SK-N-SH (cell line): Measurements from ENCODE around the gene SLC25A21. TPM values are rescaled to one million over a fixed set of nuclear protein-coding genes. Genes with fewer than 3 reads are reported as not detected.

ENCODE experiments used
- CTCF ChIA-PET: fragments of 300-600, 350-600 bp; formaldehyde crosslinking; extraction: SDS; loops from one replicate; lab custom pipeline; 2021; lab: Yijun Ruan, JAX
- POLR2A ChIA-PET: fragments of 350-600 bp; sonication (Branson Sonifier 250); formaldehyde crosslinking; extraction: SDS; loops from one replicate; lab custom pipeline; 2020; ENCODE audit warnings: antibody characterized with exemption, inconsistent platforms; lab: Yijun Ruan, JAX
- DNase-seq: peaks from one replicate; pipeline ENCODE4 v3.0.0; 2012
- H2AFZ ChIP-seq: fragments of 200-600 bp; sonication (generic); 2 replicates; pipeline ENCODE4 v1.8.1; 2016; ENCODE audit warnings: antibody characterized with exemption, mild to moderate bottlenecking, low read depth
- H3F3A ChIP-seq: fragments of 200-600 bp; sonication (generic); replicated peaks from 2 replicates; pipeline ENCODE3; 2016; ENCODE audit warnings: antibody characterized with exemption, mild to moderate bottlenecking; ENCODE audit not compliant: insufficient read depth
- H3K27ac ChIP-seq, 2 experiments: fragments of 200-500 bp in 1 of 2; fragments of 200-600 bp in 1 of 2; sonication (Bioruptor generic) in 1 of 2; sonication (generic), shearing (Covaris generic) in 1 of 2; 2 replicates each; pipeline versions ENCODE4 v1.5.1 to v1.6.1; 2014 to 2016; ENCODE audit warnings: low read depth in 2 of 2, inconsistent platforms in 1 of 2, low read length in 1 of 2, mild to moderate bottlenecking in 1 of 2, mixed read lengths in 1 of 2
- H3K27me3 ChIP-seq: fragments of 200-600 bp; sonication (generic), shearing (Covaris generic); 2 replicates; pipeline ENCODE4 v1.6.1; 2016; ENCODE audit warnings: mixed run types; ENCODE audit not compliant: insufficient read depth
- H3K36me3 ChIP-seq, 2 experiments: fragments of 200-500 bp in 1 of 2; fragments of 200-600 bp in 1 of 2; sonication (Bioruptor generic) in 1 of 2; sonication (generic) in 1 of 2; replicated peaks in 1 of 2; 2 replicates each; pipeline versions ENCODE3 to v1.5.1; 2014 to 2016; ENCODE audit warnings: low read length in 1 of 2, mild to moderate bottlenecking in 1 of 2; ENCODE audit not compliant: insufficient read depth in 2 of 2, control insufficient read depth in 1 of 2
- H3K4me1 ChIP-seq, 2 experiments: fragments of 200-500 bp in 1 of 2; fragments of 200-600 bp in 1 of 2; sonication (Bioruptor generic) in 1 of 2; sonication (generic), shearing (Covaris generic) in 1 of 2; 2 replicates each; pipeline versions ENCODE4 v1.5.1 to v1.6.1; 2014 to 2016; ENCODE audit warnings: low read depth in 1 of 2, low read length in 1 of 2, mixed run types in 1 of 2; ENCODE audit not compliant: insufficient read depth in 2 of 2, control insufficient read depth in 1 of 2
- H3K4me2 ChIP-seq: fragments of 200-600 bp; sonication (generic), shearing (Covaris generic); 2 replicates; pipeline ENCODE4 v1.6.1; 2017; ENCODE audit warnings: mixed run types
- H3K4me3 ChIP-seq, 2 experiments: fragments of 200-500 bp in 1 of 2; fragments of 200-600 bp in 1 of 2; sonication (Bioruptor generic) in 1 of 2; sonication (generic), shearing (Covaris generic) in 1 of 2; 2 replicates each; pipeline versions ENCODE4 v1.5.1 to v1.8.1; 2014 to 2016; ENCODE audit warnings: low read depth in 2 of 2, inconsistent platforms in 1 of 2, low read length in 1 of 2, mild to moderate bottlenecking in 1 of 2, mixed read lengths in 1 of 2, moderate library complexity in 1 of 2
- H3K79me2 ChIP-seq: fragments of 200-600 bp; sonication (generic); 2 replicates; pipeline ENCODE4 v1.8.1; 2017; ENCODE audit warnings: mild to moderate bottlenecking; ENCODE audit not compliant: insufficient read depth
- H3K9ac ChIP-seq: fragments of 200-600 bp; sonication (generic); 2 replicates; pipeline ENCODE4 v1.6.1; 2017; ENCODE audit warnings: mixed run types
- H3K9me2 ChIP-seq: fragments of 200-600 bp; sonication (generic); 2 replicates; pipeline ENCODE4 v1.6.1; 2017; ENCODE audit warnings: mixed run types
- H3K9me3 ChIP-seq: fragments of 200-600 bp; sonication (generic); 2 replicates; pipeline ENCODE4 v1.6.1; 2017; ENCODE audit warnings: mixed run types, mild to moderate bottlenecking, moderate library complexity
- H4K20me1 ChIP-seq: fragments of 200-600 bp; sonication (generic); 2 replicates; pipeline ENCODE4 v1.6.1; 2017; ENCODE audit warnings: mild to moderate bottlenecking, mixed run types; ENCODE audit not compliant: insufficient read depth
- CTCF ChIP-seq: fragments of 200-600 bp; sonication (generic); IDR thresholded peaks from 2 replicates; pipeline ENCODE4 v1.6.1; 2017; ENCODE audit warnings: antibody characterized with exemption, mild to moderate bottlenecking, moderate library complexity
- EP300 ChIP-seq, 2 experiments: IDR thresholded peaks; 2 replicates each; pipeline versions ENCODE4 v1.4.0 to v1.6.1; 2012; ENCODE audit warnings: borderline replicate concordance in 1 of 2, low read depth in 1 of 2, low read length in 1 of 2
- FOXM1 ChIP-seq: IDR thresholded peaks from 2 replicates; pipeline ENCODE4 v1.4.0; 2012; ENCODE audit warnings: low read depth, mild to moderate bottlenecking
- GATA2 ChIP-seq: sonication (generic); formaldehyde crosslinking; IDR thresholded peaks from 2 replicates; pipeline ENCODE4 v1.5.0; 2020; ENCODE audit warnings: mild to moderate bottlenecking, missing genetic modification reagents
- JUND ChIP-seq: IDR thresholded peaks from 2 replicates; pipeline ENCODE4 v1.4.0; 2012
- MAX ChIP-seq: IDR thresholded peaks from 2 replicates; pipeline ENCODE4 v1.4.0; 2012; ENCODE audit warnings: low read depth
- MEF2A ChIP-seq: IDR thresholded peaks from 2 replicates; pipeline ENCODE4 v1.4.0; 2012; ENCODE audit warnings: low read depth, borderline replicate concordance
- MXI1 ChIP-seq: IDR thresholded peaks from 2 replicates; pipeline ENCODE4 v1.6.1; 2012; ENCODE audit warnings: mild to moderate bottlenecking, low read depth, low read length, improper control_type of control experiment
- NFIC ChIP-seq: IDR thresholded peaks from 2 replicates; pipeline ENCODE4 v1.4.0; 2012; ENCODE audit warnings: borderline replicate concordance
- NRF1 ChIP-seq: IDR thresholded peaks from 2 replicates; pipeline ENCODE4 v1.6.1; 2012; ENCODE audit warnings: low read depth, mild to moderate bottlenecking, low read length
- PBX3 ChIP-seq: IDR thresholded peaks from 2 replicates; pipeline ENCODE4; 2012
- RCOR1 ChIP-seq: fragments of 150-350 bp; IDR thresholded peaks from 2 replicates; pipeline ENCODE4 v1.6.1; 2017; ENCODE audit warnings: antibody characterized with exemption, low read length
- REST ChIP-seq: IDR thresholded peaks from 2 replicates; pipeline ENCODE4 v1.6.1; 2012; ENCODE audit warnings: mild to moderate bottlenecking, low read depth, low read length, moderate library complexity
- RFX5 ChIP-seq: IDR thresholded peaks from 2 replicates; pipeline ENCODE4 v1.6.1; 2012; ENCODE audit warnings: mild to moderate bottlenecking, improper control_type of control experiment, low read length
- SMC3 ChIP-seq: IDR thresholded peaks from 2 replicates; pipeline ENCODE4 v1.6.1; 2012; ENCODE audit warnings: low read depth, low read length, improper control_type of control experiment
- TAF1 ChIP-seq: IDR thresholded peaks from 2 replicates; pipeline ENCODE4 v1.6.1; 2012; ENCODE audit warnings: low read depth, mild to moderate bottlenecking, low read length, moderate library complexity, borderline replicate concordance
- TCF12 ChIP-seq: IDR thresholded peaks from 2 replicates; pipeline ENCODE4 v1.4.0; 2012
- USF2 ChIP-seq: fragments of 150-350 bp; IDR thresholded peaks from 2 replicates; pipeline ENCODE4 v1.6.1; 2017; ENCODE audit warnings: antibody characterized with exemption, low read length, low read depth, borderline replicate concordance
- YY1 ChIP-seq: IDR thresholded peaks from 2 replicates; pipeline ENCODE4 v1.4.0; 2012; ENCODE audit warnings: low read depth, mild to moderate bottlenecking
- WGBS: methylation state at CpG from one replicate; pipeline ENCODE4 v1.1.6; 2017; ENCODE audit warnings: low lambda C conversion rate; 5-methylcytosine and 5-hydroxymethylcytosine counted together
- polyA plus RNA-seq, 3 experiments: library from polyadenylated mRNA; depleted of rRNA; stranded (reverse); fragments of >200 nt; gene quantifications; 2 replicates each; pipeline ENCODE4 v1.2.3, GENCODE V29; 2012

Gene SLC25A21
- polyA plus RNA-seq, 1 of the 3 experiments (the other 2 are of a cell fraction): not detected

- CTCF ChIA-PET: no interaction called here
- DNase-seq: no peak
- Histone ChIP-seq H3K9ac (no peak overlapping the region), H3K79me2 (no peaks in the 10 kb centered on the region), H3K27ac (no peak overlapping the region), H3K9me2 (no peaks in the 10 kb centered on the region), H3K9me3 (no peaks in the 10 kb centered on the region), H3K4me2 (no peak overlapping the region), H2AFZ (no peak overlapping the region), H3K4me3 (no peak overlapping the region), H3K36me3 (no peaks in the 10 kb centered on the region), H4K20me1 (no peaks in the 10 kb centered on the region), H3K4me1 (no peaks in the 10 kb centered on the region; a peak in 1 of 4 replicates), H3K27me3 (no peaks in the 10 kb centered on the region), H3F3A (no peaks in the 10 kb centered on the region)
- WGBS: 20% methylated on average over 3 of the region's 6 CpGs
- TF ChIP-seq CTCF (no peak), REST (no peak), SMC3 (no peak), NFIC (no peak), YY1 (no peak), RCOR1 (no peak), RFX5 (no peak), NRF1 (no peak), EP300 (IDR thresholded peaks at IDR 0.05; ENCODE audit: borderline replicate concordance in 1 of 2, low read depth in 1 of 2, low read length in 1 of 2) (no peak), MAX (no peak), MEF2A (no peak), TCF12 (no peak), PBX3 (no peak), USF2 (no peak), JUND (no peak), MXI1 (no peak), GATA2 (CRISPR knock-in tag) (no peak), FOXM1 (no peak), TAF1 (no peak)
- POLR2A ChIA-PET: no interaction called here
Observed at GRCh38 chr14:36757734-36758601, 414.4 kb downstream of the SLC25A21 start.
